GM19239 (cell line): Measurements from ENCODE around the gene RAPGEF3.

Source experiments
- DNase-seq: peaks from one replicate; pipeline ENCODE4 v3.0.0; 2011; ENCODE audit warnings: low spot score; ENCODE audit not compliant: insufficient read length
- FAIRE-seq: peaks from 2 replicates; lab custom pipeline; 2011; peaks lifted over from hg19 to GRCh38; lab: Jason Lieb, UNC

The RAPGEF3 gene

GRCh38 chr12:47762850-47763465 lies 4.3 kb upstream of the RAPGEF3 start:
- DNase-seq: no peak
- no peak for FAIRE-seq

- FAIRE-seq (no peak), DNase-seq (no peak)
Observed at GRCh38 chr12:47758584-47758833, 171 bp downstream of the RAPGEF3 start.

GRCh38 chr12:47757840-47758583 lies 668 bp downstream of the RAPGEF3 start:
- no peak for DNase-seq
- no peak for FAIRE-seq

- DNase-seq (no peak), FAIRE-seq (no peak)
Observed at GRCh38 chr12:47757364-47757839, 1.3 kb downstream of the RAPGEF3 start.

- FAIRE-seq: peak; percentile 94
Observed at GRCh38 chr12:47755655-47756562, 2.8 kb downstream of the RAPGEF3 start.

GRCh38 chr12:47754881-47755280 lies 3.8 kb downstream of the RAPGEF3 start:
- FAIRE-seq: no peak
- peak; percentile 47 for DNase-seq

More at GRCh38 chr12:47755655-47756562, 2.8 kb downstream of the RAPGEF3 start:
- DNase-seq: peak; percentile 79

GRCh38 chr12:47754126-47754525 lies 4.6 kb downstream of the RAPGEF3 start:
- DNase-seq (no peak), FAIRE-seq (no peak)

GRCh38 chr12:47753021-47754001 lies 5.4 kb downstream of the RAPGEF3 start:
- DNase-seq: no peak
- FAIRE-seq: peak; percentile 66

- FAIRE-seq (no peak), DNase-seq (no peak)
Observed at GRCh38 chr12:47752552-47752951, 6.1 kb downstream of the RAPGEF3 start.

GRCh38 chr12:47752121-47752520 lies 6.6 kb downstream of the RAPGEF3 start:
- DNase-seq (no peak), FAIRE-seq (no peak)

GRCh38 chr12:47751561-47751960 lies 7.1 kb downstream of the RAPGEF3 start:
- FAIRE-seq: no peak
- DNase-seq: no peak

- no peak for FAIRE-seq
- no peak for DNase-seq
Observed at GRCh38 chr12:47750916-47751470, 7.7 kb downstream of the RAPGEF3 start.

- DNase-seq (no peak), FAIRE-seq (no peak)
Observed at GRCh38 chr12:47750229-47750798, 8.4 kb downstream of the RAPGEF3 start.

- FAIRE-seq: no peak
Observed at GRCh38 chr12:47748899-47749298, 9.8 kb downstream of the RAPGEF3 start.

GRCh38 chr12:47748507-47748828 lies 10.2 kb downstream of the RAPGEF3 start:
- FAIRE-seq: no peak
- DNase-seq: no peak

More at GRCh38 chr12:47748899-47749298, 9.8 kb downstream of the RAPGEF3 start:
- DNase-seq: no peak

- FAIRE-seq: no peak
- DNase-seq: no peak
Observed at GRCh38 chr12:47747596-47748506, 10.8 kb downstream of the RAPGEF3 start.

GRCh38 chr12:47747126-47747525 lies 11.6 kb downstream of the RAPGEF3 start:
- FAIRE-seq: no peak

GRCh38 chr12:47746523-47746922 lies 12.2 kb downstream of the RAPGEF3 start:
- FAIRE-seq: no peak
- no peak for DNase-seq

More at GRCh38 chr12:47747126-47747525, 11.6 kb downstream of the RAPGEF3 start:
- DNase-seq: no peak
